ENCODE measurements around the gene LARP4B. TPM values are rescaled to one million over a fixed set of nuclear protein-coding genes. Genes with fewer than 3 reads are reported as not detected.

LARP4B gene
- polyA plus RNA-seq, 1 donor (not counting 4 experiments of a cell fraction or from before 2014, with no cell fraction given): 39.4 TPM

GRCh38 chr10:784403-785088 is 147.0 kb downstream of the LARP4B start:
- no peaks in the 10 kb centered on the region for H3K9me1 ChIP-seq (ENCODE audit: control insufficient read depth, extremely low read depth, insufficient read depth, low read length)
- no peaks in the 10 kb centered on the region for H4K20me1 ChIP-seq (ENCODE audit: control insufficient read depth, extremely low read depth, insufficient read depth, low read length)
- H3K27me3 ChIP-seq (ENCODE audit: control insufficient read depth, extremely low read depth, insufficient read depth, low read length): peaks cover 17% of the 10 kb centered on the region
- peak overlapping the region; percentile 22 for H3K9ac ChIP-seq (ENCODE audit: control insufficient read depth, extremely low read depth, insufficient read depth, low read length)
- FAIRE-seq (no peak), DNase-seq (ENCODE audit: low read depth, low spot score) (no peak)
- peak overlapping the region; percentile 1 to 61 (median 14) for H3K4me3 ChIP-seq (ENCODE audit: control insufficient read depth in 2 of 3, extremely low read depth in 1 of 3, insufficient read depth in 2 of 3, low read depth in 1 of 3, low read length in 3 of 3)
- peak; percentile 17 to 46 (median 37) for TF ChIP-seq CTCF (optimal IDR thresholded peaks at IDR 0.05 in 1 of 3, IDR thresholded peaks at IDR 0.05 in 1 of 3, conservative IDR thresholded peaks at IDR 0.05 in 1 of 3; ENCODE audit: extremely low read depth in 1 of 3, insufficient read depth in 2 of 3, low read length in 3 of 3)
- no peak for TF ChIP-seq EZH2 (IDR thresholded peaks at IDR 0.05; ENCODE audit: low read length)
- H3K4me2 ChIP-seq (ENCODE audit: control insufficient read depth, extremely low read depth, insufficient read depth, low read depth, low read length): peak overlapping the region; percentile 70
- peak overlapping the region; percentile 71 for H2AFZ ChIP-seq (ENCODE audit: control insufficient read depth, low read length)
- H3K27ac ChIP-seq (ENCODE audit: control insufficient read depth, insufficient read depth, low read length): no peak overlapping the region
- H3K36me3 ChIP-seq (ENCODE audit: control insufficient read depth in 2 of 2, extremely low read depth in 1 of 2, insufficient read depth in 2 of 2, low read length in 2 of 2): no peaks in the 10 kb centered on the region
- H3K79me2 ChIP-seq (ENCODE audit: control insufficient read depth, insufficient read depth, low read length): no peaks in the 10 kb centered on the region
- dilution Hi-C loops (cut with MboI; ENCODE audit: extremely low pct_ligation_motif_present, low sequenced_read_pairs): no loop called here
- peaks cover 5% of the 10 kb centered on the region for H3K4me1 ChIP-seq (ENCODE audit: control insufficient read depth, extremely low read depth, insufficient read depth, low read length)
- H3K9me3 ChIP-seq (ENCODE audit: control insufficient read depth, low read depth, low read length): no peaks in the 10 kb centered on the region

- H3K27me3 ChIP-seq (ENCODE audit: control insufficient read depth, extremely low read depth, insufficient read depth, low read length): peaks cover 17% of the 10 kb centered on the region
- dilution Hi-C loops (cut with MboI; ENCODE audit: extremely low pct_ligation_motif_present, low sequenced_read_pairs): no loop called here
- no peak overlapping the region for H3K9ac ChIP-seq (ENCODE audit: control insufficient read depth, extremely low read depth, insufficient read depth, low read length)
- no peak overlapping the region for H3K4me3 ChIP-seq (ENCODE audit: control insufficient read depth in 2 of 3, extremely low read depth in 1 of 3, insufficient read depth in 2 of 3, low read depth in 1 of 3, low read length in 3 of 3)
- no peaks in the 10 kb centered on the region for H4K20me1 ChIP-seq (ENCODE audit: control insufficient read depth, extremely low read depth, insufficient read depth, low read length)
- no peaks in the 10 kb centered on the region for H3K79me2 ChIP-seq (ENCODE audit: control insufficient read depth, insufficient read depth, low read length)
- no peaks in the 10 kb centered on the region for H3K9me1 ChIP-seq (ENCODE audit: control insufficient read depth, extremely low read depth, insufficient read depth, low read length)
- peaks cover 5% of the 10 kb centered on the region for H3K4me1 ChIP-seq (ENCODE audit: control insufficient read depth, extremely low read depth, insufficient read depth, low read length)
- no peak overlapping the region for H2AFZ ChIP-seq (ENCODE audit: control insufficient read depth, low read length)
- H3K36me3 ChIP-seq (ENCODE audit: control insufficient read depth in 2 of 2, extremely low read depth in 1 of 2, insufficient read depth in 2 of 2, low read length in 2 of 2): no peaks in the 10 kb centered on the region
- DNase-seq (ENCODE audit: low read depth, low spot score): no peak
- H3K4me2 ChIP-seq (ENCODE audit: control insufficient read depth, extremely low read depth, insufficient read depth, low read depth, low read length): no peak overlapping the region
- FAIRE-seq: no peak
- H3K9me3 ChIP-seq (ENCODE audit: control insufficient read depth, low read depth, low read length): no peaks in the 10 kb centered on the region
- TF ChIP-seq CTCF (optimal IDR thresholded peaks at IDR 0.05 in 1 of 3, IDR thresholded peaks at IDR 0.05 in 1 of 3, conservative IDR thresholded peaks at IDR 0.05 in 1 of 3; ENCODE audit: extremely low read depth in 1 of 3, insufficient read depth in 2 of 3, low read length in 3 of 3) (no peak), EZH2 (IDR thresholded peaks at IDR 0.05; ENCODE audit: low read length) (no peak)
- no peak overlapping the region for H3K27ac ChIP-seq (ENCODE audit: control insufficient read depth, insufficient read depth, low read length)
Observed at GRCh38 chr10:782751-783648, 148.5 kb downstream of the LARP4B start.
